AG09319 (cell line): ENCODE data around the gene SND1.

ENCODE experiments used
- DNase-seq: peaks from one replicate; pipeline ENCODE4 v3.0.0-alpha.2; 2010; ENCODE audit warnings: low read depth; ENCODE audit errors: extremely low read depth
- CTCF ChIP-seq: IDR thresholded peaks from 2 replicates; pipeline ENCODE4 v1.5.1; 2011; ENCODE audit warnings: low read depth, mild to moderate bottlenecking, inconsistent platforms, low read length, moderate library complexity

The SND1 gene

GRCh38 chr7:127635659-127636285 lies 16.2 kb upstream of the SND1 start:
- DNase-seq = no peak
- TF ChIP-seq CTCF = no peak

GRCh38 chr7:127638197-127638596 lies 13.8 kb upstream of the SND1 start:
- TF ChIP-seq CTCF = no peak
- no peak for DNase-seq

GRCh38 chr7:127644484-127644883 lies 7.5 kb upstream of the SND1 start:
- DNase-seq = no peak
- TF ChIP-seq CTCF = no peak

- no peak for TF ChIP-seq CTCF
- no peak for DNase-seq
Observed at GRCh38 chr7:127647636-127648035, 4.4 kb upstream of the SND1 start.

- TF ChIP-seq CTCF = no peak
- DNase-seq = no peak
Observed at GRCh38 chr7:127648986-127649385, 3.0 kb upstream of the SND1 start.

- no peak for DNase-seq
- TF ChIP-seq CTCF = no peak
Observed at GRCh38 chr7:127650847-127651555, 993 bp upstream of the SND1 start.
